Measurements from ENCODE around the gene C11orf24. TPM values are rescaled to one million over a fixed set of nuclear protein-coding genes. Genes with fewer than 3 reads are reported as not detected.
"Not testable (repeated sequence)": the region's sequence is repeated elsewhere in the genome, so short reads cannot be mapped to it uniquely, and the experiment has no call there.

Gene C11orf24
- total RNA-seq, 1 donor: 8.6 TPM

GRCh38 chr11:68257477-68258362 is 14.1 kb downstream of the C11orf24 start:
- DNase-seq (ENCODE audit: low read depth in 2 of 3, low spot score in 2 of 3): peak; percentile 76 to 94 (median 89)

DNA sequence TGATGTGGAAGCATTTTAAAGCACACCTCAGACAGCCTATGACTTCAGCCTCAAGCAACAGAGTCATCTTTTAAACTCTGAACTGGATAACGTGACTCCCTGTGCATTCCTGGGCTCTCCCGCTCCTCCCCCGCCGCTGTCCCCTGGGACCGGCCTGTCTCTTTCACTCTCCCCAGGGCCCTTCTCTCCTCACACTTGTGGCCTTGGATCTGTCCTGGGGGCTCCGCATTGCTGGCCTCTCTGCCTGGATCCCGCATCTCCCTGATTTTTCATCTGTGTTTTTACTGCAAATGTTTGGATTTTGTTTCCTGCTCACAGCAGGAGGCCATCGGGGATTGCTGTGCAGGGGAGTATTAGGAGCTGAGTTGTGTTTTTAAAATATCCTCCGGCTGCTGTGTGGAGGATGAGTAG is 15.4 kb downstream of the C11orf24 start:
- DNase-seq (ENCODE audit: low read depth in 2 of 3, low spot score in 2 of 3): no peak

DNA sequence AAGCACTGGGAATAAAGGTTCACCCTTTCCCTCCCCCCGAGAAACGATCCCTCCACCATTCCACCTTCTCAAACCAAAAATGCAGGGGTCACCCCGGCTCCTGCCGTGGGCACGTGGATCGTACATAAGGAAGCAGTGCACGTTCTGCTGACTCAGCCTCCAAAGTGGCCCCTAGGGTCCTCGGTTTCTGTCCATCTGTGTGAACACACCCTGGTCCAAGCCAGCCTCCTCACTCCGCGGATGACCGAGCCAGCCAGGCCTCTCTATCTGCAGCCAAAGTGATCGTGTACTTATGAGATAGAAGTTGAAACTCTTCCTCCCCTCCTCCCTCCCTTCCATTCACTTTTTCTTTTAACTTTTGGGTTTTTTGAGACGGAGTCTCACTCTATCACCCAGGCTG is 16.2 kb downstream of the C11orf24 start:
- DNase-seq (ENCODE audit: low read depth in 2 of 3, low spot score in 2 of 3): no peak

- DNase-seq (ENCODE audit: low read depth in 2 of 3, low spot score in 2 of 3): no peak
Observed at GRCh38 chr11:68254421-68254820, 17.4 kb downstream of the C11orf24 start.

GRCh38 chr11:68251765-68252164 is 20.0 kb downstream of the C11orf24 start:
- no peak for DNase-seq (ENCODE audit: low read depth in 2 of 3, low spot score in 2 of 3)

- DNase-seq (ENCODE audit: low read depth in 2 of 3, low spot score in 2 of 3): peak in 1 of 3 donors; percentile 8
Observed at GRCh38 chr11:68244912-68245311, 26.9 kb downstream of the C11orf24 start.

GRCh38 chr11:68243847-68244246 is 27.9 kb downstream of the C11orf24 start:
- not testable (repeated sequence) for DNase-seq (ENCODE audit: low read depth in 2 of 3, low spot score in 2 of 3)

- DNase-seq (ENCODE audit: low read depth in 2 of 3, low spot score in 2 of 3): no peak
Observed at GRCh38 chr11:68242616-68243015, 29.2 kb downstream of the C11orf24 start.

DNA sequence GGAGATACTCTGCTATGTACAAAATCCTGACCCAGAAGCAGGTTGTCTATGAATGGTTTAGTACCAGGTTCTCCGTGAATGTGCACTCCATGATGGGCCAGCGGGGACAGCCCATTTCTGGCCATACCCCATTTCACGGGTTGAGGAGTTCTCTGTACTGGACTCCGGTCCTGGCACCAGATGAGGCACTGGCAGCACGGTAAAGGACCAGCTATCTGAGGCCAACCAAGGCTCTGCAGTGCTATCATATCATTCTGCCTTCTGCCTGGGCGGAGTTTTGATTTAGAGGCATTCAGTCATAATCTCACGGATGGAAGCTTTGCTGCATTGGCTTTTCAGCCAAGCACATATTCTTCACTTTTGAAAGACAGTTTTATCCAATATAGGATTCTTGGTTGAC is 40.2 kb downstream of the C11orf24 start:
- no peak for DNase-seq (ENCODE audit: low read depth in 2 of 3, low spot score in 2 of 3)

DNA sequence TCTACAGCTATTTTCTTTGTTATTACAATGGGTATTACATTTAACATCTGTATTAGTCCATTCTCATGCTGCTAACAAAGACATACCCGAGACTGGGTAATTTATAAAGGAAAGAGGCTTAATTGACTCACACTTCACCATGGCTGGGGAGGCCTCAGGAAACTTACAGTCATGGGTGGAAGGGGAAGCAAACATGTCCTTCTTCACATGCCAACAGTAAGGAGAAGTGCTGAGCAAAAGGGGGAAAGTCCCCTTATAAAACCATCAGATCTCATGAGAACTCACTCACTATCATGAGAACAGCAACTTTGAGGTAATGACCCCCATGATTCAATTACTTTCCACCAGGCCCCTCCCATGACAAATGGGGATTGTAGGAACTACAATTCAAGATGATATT is 42.2 kb downstream of the C11orf24 start:
- no peak for DNase-seq (ENCODE audit: low read depth in 2 of 3, low spot score in 2 of 3)

- no peak for DNase-seq (ENCODE audit: low read depth in 2 of 3, low spot score in 2 of 3)
Observed at GRCh38 chr11:68226421-68226820, 45.4 kb downstream of the C11orf24 start.

GRCh38 chr11:68224606-68225005 is 47.2 kb downstream of the C11orf24 start:
- DNase-seq (ENCODE audit: low read depth in 2 of 3, low spot score in 2 of 3): no peak

- no peak for DNase-seq (ENCODE audit: low read depth in 2 of 3, low spot score in 2 of 3)
Observed at GRCh38 chr11:68223275-68223674, 48.5 kb downstream of the C11orf24 start.

DNA sequence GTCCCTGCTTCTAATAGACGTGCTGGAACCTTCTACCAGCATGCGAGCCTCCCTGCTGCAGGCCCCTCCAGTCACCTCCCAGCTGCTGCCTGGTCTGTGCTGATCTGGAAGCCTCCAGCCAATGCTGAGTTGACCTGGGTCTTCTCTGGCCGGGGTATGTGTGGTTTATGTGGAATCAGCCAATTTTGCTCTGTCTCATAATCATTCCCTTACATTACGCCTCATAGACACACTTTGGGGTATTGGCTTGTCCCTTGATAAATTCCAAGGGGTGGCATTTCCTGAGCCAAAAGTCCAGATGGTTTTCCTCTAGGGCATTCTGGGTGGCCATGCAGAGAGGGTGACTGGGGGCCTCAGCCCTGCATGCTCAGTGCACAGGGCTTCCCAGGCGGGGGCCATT is 50.4 kb downstream of the C11orf24 start:
- DNase-seq (ENCODE audit: low read depth in 2 of 3, low spot score in 2 of 3): no peak

DNA sequence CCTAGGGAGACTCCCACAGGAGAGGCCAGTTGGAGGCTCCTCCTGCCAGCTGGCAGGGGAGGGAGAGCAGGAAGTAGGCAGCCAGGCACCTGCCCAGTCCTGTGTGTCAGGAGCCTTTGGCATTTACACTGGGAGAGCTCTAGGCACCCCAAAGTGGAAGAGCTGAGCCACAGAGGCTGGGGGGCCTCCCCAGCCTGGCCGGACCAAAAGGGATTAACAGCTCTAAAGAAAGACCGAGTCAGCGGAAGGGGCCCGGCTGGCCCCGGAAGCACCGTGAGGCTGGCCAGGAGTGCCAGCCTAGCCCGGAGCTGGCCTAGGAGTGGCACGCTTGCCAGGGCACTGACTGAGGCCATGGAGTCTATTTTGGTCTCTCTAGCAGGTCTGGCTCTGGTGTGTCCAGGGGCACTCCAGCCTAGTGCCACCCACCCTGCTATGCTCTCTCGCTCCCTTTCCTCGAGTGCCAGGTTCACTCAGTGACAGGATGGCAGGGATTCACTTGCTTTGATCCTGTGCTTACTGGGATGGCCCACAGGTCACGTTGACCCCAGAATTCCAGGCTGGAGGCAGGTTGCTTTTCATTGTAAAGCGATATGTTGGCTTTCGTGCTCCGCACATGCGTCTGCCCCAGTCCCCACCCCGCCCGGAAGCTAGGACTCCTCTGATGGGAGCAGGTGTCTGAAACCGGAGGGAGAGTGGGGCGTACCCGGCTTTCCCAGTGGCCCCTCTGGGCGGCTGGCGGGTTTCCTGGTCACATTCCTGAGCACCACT is 55.4 kb downstream of the C11orf24 start:
- DNase-seq (ENCODE audit: low read depth in 2 of 3, low spot score in 2 of 3): no peak

DNA sequence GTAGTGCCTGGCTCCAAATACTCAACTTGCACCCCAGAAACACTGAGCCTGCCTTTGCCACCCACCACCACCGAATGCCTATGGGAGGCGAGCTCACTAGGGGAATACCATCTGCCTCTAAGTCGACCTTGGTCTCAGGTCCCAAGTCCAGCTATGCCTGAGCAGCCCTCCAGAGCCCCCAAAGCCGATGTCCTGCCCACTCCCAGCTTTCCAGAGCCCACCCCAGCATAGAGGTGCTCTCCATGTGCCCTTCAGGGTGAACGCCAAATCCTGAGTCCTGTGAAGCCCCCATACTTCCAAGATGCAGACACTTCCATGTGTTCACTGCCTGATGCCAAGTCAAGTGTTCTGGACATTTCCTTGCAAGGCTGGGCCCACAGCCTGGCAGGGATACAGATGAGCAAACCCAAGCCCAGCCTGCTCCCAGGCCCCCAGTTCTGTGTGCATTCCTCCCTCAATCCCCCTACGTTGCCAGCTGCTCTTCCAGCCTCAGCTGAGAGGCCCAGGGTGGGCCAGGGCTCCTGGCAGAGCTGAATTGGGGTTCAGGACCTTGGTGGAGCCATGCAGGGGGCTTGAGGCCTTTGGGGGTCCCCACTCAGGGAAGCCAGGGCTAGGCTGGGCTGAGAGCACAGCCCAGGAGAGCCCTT is 56.1 kb downstream of the C11orf24 start:
- DNase-seq (ENCODE audit: low read depth in 2 of 3, low spot score in 2 of 3): no peak

DNA sequence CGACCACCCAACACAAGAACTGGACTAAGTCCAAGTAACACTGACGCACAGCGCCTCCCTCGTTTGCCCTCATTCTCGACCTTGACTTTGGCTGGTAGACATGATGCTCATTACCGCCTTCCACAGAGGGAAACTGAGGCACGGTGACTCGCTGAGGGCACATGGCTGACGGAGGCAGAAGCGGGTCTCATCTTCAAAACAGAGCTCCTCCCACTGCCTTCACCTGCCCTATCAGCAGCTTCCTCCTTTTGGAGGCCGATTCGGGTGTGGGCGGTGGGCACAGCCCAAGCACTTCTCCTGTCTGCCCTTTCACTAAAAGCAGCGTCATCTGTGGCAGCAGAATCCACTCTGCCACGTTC is 56.7 kb downstream of the C11orf24 start:
- peak in 2 of 3 donors; percentile 28 to 58 for DNase-seq (ENCODE audit: low read depth in 2 of 3, low spot score in 2 of 3)

- DNase-seq (ENCODE audit: low read depth in 2 of 3, low spot score in 2 of 3): no peak
Observed at GRCh38 chr11:68214173-68215086, 57.3 kb downstream of the C11orf24 start.

- DNase-seq (ENCODE audit: low read depth in 2 of 3, low spot score in 2 of 3): peak; percentile 93 to 95 (median 95)
Observed at GRCh38 chr11:68213555-68214172, 58.1 kb downstream of the C11orf24 start.

DNA sequence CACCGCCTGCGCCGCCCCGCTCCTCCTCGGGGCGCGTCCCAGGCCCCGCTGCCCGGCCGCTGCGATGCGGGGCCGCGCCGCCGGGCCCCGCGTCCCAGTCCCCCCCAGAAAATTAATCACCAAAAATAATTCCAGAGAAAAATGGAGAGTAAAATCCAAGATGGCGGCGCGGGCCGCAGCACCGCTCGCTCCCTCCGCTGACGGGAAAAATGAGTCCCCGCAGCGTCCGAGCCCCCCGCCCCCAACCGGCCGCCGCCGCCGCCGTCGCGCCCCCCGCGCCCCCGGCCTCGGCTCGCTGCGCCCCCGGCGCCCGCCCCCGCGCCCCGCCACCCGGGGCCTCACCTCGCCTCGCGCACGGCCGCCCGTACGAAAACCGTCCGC is 58.6 kb downstream of the C11orf24 start, which contains the start of gene KMT5B:
KMT5B (minus strand) TSS at position 162 of the 381 bp plus-strand sequence. CDS start 23,220 bp downstream, outside the sequence.
- peak in 1 of 3 donors; percentile 66 for DNase-seq (ENCODE audit: low read depth in 2 of 3, low spot score in 2 of 3)

Data from hematopoietic multipotent progenitor cell (in vitro differentiated cells).